OCI-LY7 (cell line): Measurements from ENCODE around the gene SLC10A4.

Source experiments
- CTCF ChIP-seq: fragments of 200-600 bp; sonication (generic); conservative IDR thresholded peaks from 2 replicates; pipeline ENCODE4 v1.5.1; 2014; ENCODE audit warnings: mild to moderate bottlenecking, antibody characterized with exemption, low read length, moderate library complexity, mixed read lengths
- EZH2phosphoT487 ChIP-seq: fragments of 200-600 bp; sonication (generic); IDR thresholded peaks from 2 replicates; pipeline ENCODE4 v1.6.1; 2018; ENCODE audit warnings: low read depth, borderline replicate concordance, mild to moderate bottlenecking, mixed run types, antibody characterized with exemption, low read length, moderate library complexity, mixed read lengths

GRCh38 chr4:48506716-48507115 lies 23.6 kb downstream of the SLC10A4 start:
- no peak for TF ChIP-seq EZH2phosphoT487
- no peak for TF ChIP-seq CTCF
